HCT116 (cell line): Measurements from ENCODE around the gene PHACTR4. TPM values are rescaled to one million over a fixed set of nuclear protein-coding genes. Genes with fewer than 3 reads are reported as not detected.

Source experiments
- ATAC-seq: fragments of 200-7000 bp; cut with Tn5 transposase; 2 replicates; pipeline ENCODE4 v1.9.1; 2020; ENCODE audit warnings: mild to moderate bottlenecking, moderate library complexity
- BruUV-seq: library from RNA; stranded (reverse); fragments of 400-500 nt; replicated peaks from 2 replicates; lab custom pipeline; 2021; lab: Mats Ljungman, UMichigan
- CTCF ChIA-PET: fragments of 300-600 bp; sonication (Branson Sonifier 250); formaldehyde crosslinking; loops from one replicate; lab custom pipeline; 2021; ENCODE audit warnings: antibody characterized with exemption; lab: Charles Lee
- POLR2A ChIA-PET: fragments of 300-600, 350-600 bp; sonication (Branson Sonifier 250); formaldehyde crosslinking; loops from one replicate; lab custom pipeline; 2021; ENCODE audit warnings: antibody characterized with exemption; lab: Charles Lee
- RAD21 ChIA-PET, 2 experiments: fragments of 300-600 bp; sonication (Branson Sonifier 250); formaldehyde crosslinking; loops; one replicate each; lab custom pipeline; 2023; ENCODE audit warnings: low total read pairs in 2 of 2; ENCODE audit not compliant: uncharacterized antibody in 2 of 2, unreplicated experiment in 2 of 2, low non-redundant PET in 1 of 2; lab: Charles Lee
- DNase-seq: peaks from one replicate; pipeline ENCODE4 v3.0.0-alpha.2; 2010; ENCODE audit warnings: low read depth, low spot score
- H2AFZ ChIP-seq: fragments of 200-600 bp; shearing (Covaris generic), sonication (generic); 2 replicates; pipeline ENCODE4 v1.6.1; 2017; ENCODE audit warnings: low read depth, mixed run types, mixed read lengths, antibody characterized with exemption, low read length; ENCODE audit not compliant: poor library complexity, severe bottlenecking
- H3K27ac ChIP-seq: 2 replicates; pipeline ENCODE4 v1.5.1; 2012; ENCODE audit warnings: low read depth, low read length
- H3K27me3 ChIP-seq: fragments of 200-600 bp; sonication (generic); 2 replicates; pipeline ENCODE4 v1.6.1; 2016; ENCODE audit warnings: mixed run types, low read length, mixed read lengths; ENCODE audit not compliant: insufficient read depth
- H3K36me3 ChIP-seq, 2 experiments: fragments of 200-500 bp in 1 of 2; fragments of 200-600 bp in 1 of 2; sonication (Bioruptor generic) in 1 of 2; sonication (generic) in 1 of 2; 2 replicates each; pipeline versions ENCODE4 v1.5.1 to v1.6.1; 2014 to 2016; ENCODE audit warnings: low read length in 2 of 2, inconsistent platforms in 1 of 2, mixed read lengths in 1 of 2, mixed run types in 1 of 2; ENCODE audit not compliant: insufficient read depth in 2 of 2, control insufficient read depth in 1 of 2
- H3K4me1 ChIP-seq, 2 experiments: fragments of 200-600 bp in 1 of 2; sonication (generic) in 1 of 2; 2 replicates each; pipeline versions ENCODE4 v1.5.1 to v1.6.1; 2012 to 2017; ENCODE audit warnings: low read length in 2 of 2, inconsistent platforms in 1 of 2, mild to moderate bottlenecking in 1 of 2, mixed read lengths in 1 of 2, mixed run types in 1 of 2, moderate library complexity in 1 of 2; ENCODE audit not compliant: insufficient read depth in 2 of 2, control insufficient read depth in 1 of 2
- H3K4me2 ChIP-seq: fragments of 200-600 bp; sonication (generic); 2 replicates; pipeline ENCODE4 v1.6.1; 2017; ENCODE audit warnings: mixed run types, low read length, mixed read lengths
- H3K4me3 ChIP-seq, 2 experiments: fragments of 200-600 bp in 1 of 2; sonication (generic) in 1 of 2; replicated peaks in 1 of 2; 2 replicates each; pipeline ENCODE4 v1.5.1; 2011 to 2016; ENCODE audit warnings: low read length in 2 of 2, control low read depth in 1 of 2, low read depth in 1 of 2, mild to moderate bottlenecking in 1 of 2, mixed read lengths in 1 of 2, mixed run types in 1 of 2
- H3K79me2 ChIP-seq: fragments of 200-600 bp; sonication (generic); 2 replicates; pipeline ENCODE4 v1.6.1; 2017; ENCODE audit warnings: mild to moderate bottlenecking, mixed run types, low read length, moderate library complexity, mixed read lengths; ENCODE audit not compliant: insufficient read depth
- H3K9ac ChIP-seq: fragments of 200-600 bp; sonication (generic); 2 replicates; pipeline ENCODE4 v1.6.1; 2016; ENCODE audit warnings: low read length, mixed read lengths
- H3K9me2 ChIP-seq: fragments of 200-600 bp; sonication (generic), shearing (Covaris generic); 2 replicates; pipeline ENCODE4 v1.6.1; 2017; ENCODE audit warnings: mixed run types, mild to moderate bottlenecking, moderate library complexity; ENCODE audit not compliant: insufficient read depth
- H3K9me3 ChIP-seq, 2 experiments: fragments of 200-500 bp in 1 of 2; fragments of 200-600 bp in 1 of 2; sonication (Bioruptor generic) in 1 of 2; sonication (generic) in 1 of 2; 2 replicates each; pipeline ENCODE4 v1.6.1; 2014 to 2017; ENCODE audit warnings: low read length in 2 of 2, mixed read lengths in 2 of 2, inconsistent platforms in 1 of 2, low read depth in 1 of 2, mild to moderate bottlenecking in 1 of 2, mixed run types in 1 of 2, moderate library complexity in 1 of 2; ENCODE audit not compliant: control insufficient read depth in 1 of 2, insufficient read depth in 1 of 2
- H4K20me1 ChIP-seq: fragments of 200-600 bp; sonication (generic), shearing (Covaris generic); 2 replicates; pipeline ENCODE4 v1.6.1; 2017; ENCODE audit warnings: mixed run types, mild to moderate bottlenecking, moderate library complexity; ENCODE audit not compliant: insufficient read depth
- ELF1 ChIP-seq: IDR thresholded peaks from 2 replicates; pipeline ENCODE4 v1.6.1; 2012; ENCODE audit warnings: low read depth, borderline replicate concordance
- EZH2phosphoT487 ChIP-seq: fragments of 200-600 bp; IDR thresholded peaks from 2 replicates; pipeline ENCODE4 v1.6.1; 2018; ENCODE audit warnings: antibody characterized with exemption, borderline replicate concordance
- FOSL1 ChIP-seq: IDR thresholded peaks from 2 replicates; pipeline ENCODE4 v1.6.1; 2012; ENCODE audit warnings: low read depth
- MAX ChIP-seq: IDR thresholded peaks from 2 replicates; pipeline ENCODE4 v1.6.1; 2012
- POLR2A ChIP-seq: IDR thresholded peaks from 2 replicates; pipeline ENCODE4 v1.7.0; 2011; ENCODE audit warnings: borderline replicate concordance; ENCODE audit not compliant: insufficient read depth, insufficient read length; ENCODE audit errors: extremely low read depth
- REST ChIP-seq: IDR thresholded peaks from 2 replicates; pipeline ENCODE4 v1.6.1; 2012; ENCODE audit warnings: low read depth
- SP1 ChIP-seq: IDR thresholded peaks from 2 replicates; pipeline ENCODE4 v1.6.1; 2012; ENCODE audit warnings: low read depth
- SRF ChIP-seq: IDR thresholded peaks from 2 replicates; pipeline ENCODE4 v1.6.1; 2012; ENCODE audit warnings: low read depth
- YY1 ChIP-seq: IDR thresholded peaks from 2 replicates; pipeline ENCODE4 v1.6.1; 2011; ENCODE audit warnings: low read length, low read depth, moderate library complexity, mild to moderate bottlenecking; ENCODE audit not compliant: insufficient replicate concordance; ENCODE audit errors: extremely low read depth
- ZBTB33 ChIP-seq: IDR thresholded peaks from 2 replicates; pipeline ENCODE4 v1.6.1; 2011; ENCODE audit warnings: mild to moderate bottlenecking, low read length, moderate library complexity; ENCODE audit not compliant: insufficient replicate concordance; ENCODE audit errors: extremely low read depth
- ZNF274 ChIP-seq: fragments of 200-500 bp; sonication (Bioruptor generic); IDR thresholded peaks from 2 replicates; pipeline ENCODE4 v1.6.1; 2014; ENCODE audit warnings: mild to moderate bottlenecking, low read depth, low read length, inconsistent platforms
- intact Hi-C: fragments of 100-400 bp; cut with micrococcal nuclease; formaldehyde crosslinking; loops from 2 replicates; pipeline ENCODE4 v1.10.0; 2022
- total RNA-seq: library from RNA; stranded (reverse); gene quantifications from one replicate; pipeline ENCODE4 v1.2.1, GENCODE V29; 2021; ENCODE audit not compliant: unreplicated experiment

The PHACTR4 gene
- total RNA-seq, 1 experiment from 2014 or later, result 36.0 TPM

- intact Hi-C loops, result no loop called here
- H3K27me3 ChIP-seq, result no peaks in the 10 kb centered on the region
- H3K27ac ChIP-seq, result no peak overlapping the region
- peaks cover 27 to 34% of the 10 kb centered on the region in 2 experiments for H3K4me1 ChIP-seq
- ChIA-PET CTCF (no interaction called here), RAD21 (no interaction called here), POLR2A (no interaction called here)
- no peaks in the 10 kb centered on the region for H3K9me3 ChIP-seq
- H3K79me2 ChIP-seq, result peaks cover 78% of the 10 kb centered on the region
- H2AFZ ChIP-seq, result no peak overlapping the region
- no peak overlapping the region for H3K4me2 ChIP-seq
- no peak for DNase-seq
- ATAC-seq, result no peak
- H3K9ac ChIP-seq, result no peak overlapping the region
- TF ChIP-seq FOSL1 (no peak), EZH2phosphoT487 (no peak)
- H3K9me2 ChIP-seq, result no peaks in the 10 kb centered on the region
- BruUV-seq, result no TSS peak
- 0 out of 2 replicates have a peak, but pooled peaks cover 4% of the 10 kb centered on the region for H4K20me1 ChIP-seq
- peaks cover 18 to 42% of the 10 kb centered on the region in 2 experiments; a peak in 3 of 4 replicates for H3K36me3 ChIP-seq
- no peak overlapping the region for H3K4me3 ChIP-seq
Observed at GRCh38 chr1:28530456-28530855, 160.9 kb downstream of the PHACTR4 start.

GRCh38 chr1:28534671-28535070, 165.1 kb downstream of the PHACTR4 start:
- Histone ChIP-seq H3K9ac (no peak overlapping the region), H3K4me3 (no peak overlapping the region), H3K9me2 (no peaks in the 10 kb centered on the region), H3K4me1 (no peaks in the 10 kb centered on the region), H3K79me2 (peaks cover 39% of the 10 kb centered on the region), H3K9me3 (no peaks in the 10 kb centered on the region), H3K27me3 (no peaks in the 10 kb centered on the region), H3K36me3 (peaks cover 40 to 69% of the 10 kb centered on the region in 2 experiments), H3K27ac (peak overlapping the region; percentile 4; the same call in 1 of the 2 replicates), H2AFZ (no peak overlapping the region), H3K4me2 (no peak overlapping the region)
- no TSS peak for BruUV-seq
- CTCF ChIA-PET, result no interaction called here
- RAD21 ChIA-PET, result no interaction called here
- ATAC-seq (no peak), DNase-seq (no peak)
- intact Hi-C loops, result no loop called here
- POLR2A ChIA-PET, result no interaction called here
- TF ChIP-seq EZH2phosphoT487 (no peak), SP1 (no peak), MAX (no peak), REST (no peak), ZBTB33 (no peak), ELF1 (no peak), ZNF274 (no peak), SRF (no peak), YY1 (no peak), POLR2A (no peak)
- TF ChIP-seq, all 23 proteins: peak for 0
- 0 out of 2 replicates have a peak, but pooled peaks cover 4% of the 10 kb centered on the region for H4K20me1 ChIP-seq
